Measurements from ENCODE around the gene EMP2.

DNA sequence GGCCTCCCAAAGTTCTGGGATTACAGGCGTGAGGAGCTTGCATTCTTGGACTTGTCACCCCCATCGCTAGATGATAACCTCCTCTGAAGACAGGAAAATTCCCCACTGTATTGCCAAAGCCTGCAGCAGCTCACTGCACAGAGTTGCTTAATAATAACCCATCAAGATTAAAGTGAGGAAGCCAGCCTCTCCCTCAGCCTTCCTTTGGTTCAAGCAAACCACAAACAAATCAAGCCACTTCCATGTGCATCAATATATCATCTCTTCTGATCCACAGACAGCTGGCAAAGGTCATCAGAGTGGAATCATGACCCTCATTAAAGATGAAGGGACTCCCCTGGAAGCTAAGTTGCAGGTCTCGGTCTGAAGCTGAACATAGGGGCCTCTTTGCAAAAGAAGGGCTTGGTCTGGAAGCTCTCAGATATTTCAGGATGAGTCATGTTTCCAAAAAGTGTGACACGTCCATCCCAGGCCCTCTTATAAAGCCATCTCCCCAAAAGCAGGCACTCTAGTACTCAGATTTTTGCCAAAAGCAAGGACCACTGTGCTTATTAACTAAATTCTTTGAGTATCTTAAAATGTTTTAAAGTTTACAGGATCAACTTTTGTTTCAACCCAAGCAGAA is 4.8 kb downstream of the EMP2 start:
- TF ChIP-seq, protein P1, sequence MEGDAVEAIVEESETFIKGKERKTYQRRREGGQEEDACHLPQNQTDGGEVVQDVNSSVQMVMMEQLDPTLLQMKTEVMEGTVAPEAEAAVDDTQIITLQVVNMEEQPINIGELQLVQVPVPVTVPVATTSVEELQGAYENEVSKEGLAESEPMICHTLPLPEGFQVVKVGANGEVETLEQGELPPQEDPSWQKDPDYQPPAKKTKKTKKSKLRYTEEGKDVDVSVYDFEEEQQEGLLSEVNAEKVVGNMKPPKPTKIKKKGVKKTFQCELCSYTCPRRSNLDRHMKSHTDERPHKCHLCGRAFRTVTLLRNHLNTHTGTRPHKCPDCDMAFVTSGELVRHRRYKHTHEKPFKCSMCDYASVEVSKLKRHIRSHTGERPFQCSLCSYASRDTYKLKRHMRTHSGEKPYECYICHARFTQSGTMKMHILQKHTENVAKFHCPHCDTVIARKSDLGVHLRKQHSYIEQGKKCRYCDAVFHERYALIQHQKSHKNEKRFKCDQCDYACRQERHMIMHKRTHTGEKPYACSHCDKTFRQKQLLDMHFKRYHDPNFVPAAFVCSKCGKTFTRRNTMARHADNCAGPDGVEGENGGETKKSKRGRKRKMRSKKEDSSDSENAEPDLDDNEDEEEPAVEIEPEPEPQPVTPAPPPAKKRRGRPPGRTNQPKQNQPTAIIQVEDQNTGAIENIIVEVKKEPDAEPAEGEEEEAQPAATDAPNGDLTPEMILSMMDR (conservative IDR thresholded peaks at IDR 0.05; ENCODE audit: low read length) = no peak
- no peak for TF ChIP-seq EZH2phosphoT487 (IDR thresholded peaks at IDR 0.05; ENCODE audit: borderline replicate concordance, low read depth, low read length)

Data from OCI-LY7 (cell line).